ENCODE results near the gene NYAP1.
"Not testable (repeated sequence)": the region's sequence is repeated elsewhere in the genome, so short reads cannot be mapped to it uniquely, and the experiment has no call there.

Gene NYAP1

DNA sequence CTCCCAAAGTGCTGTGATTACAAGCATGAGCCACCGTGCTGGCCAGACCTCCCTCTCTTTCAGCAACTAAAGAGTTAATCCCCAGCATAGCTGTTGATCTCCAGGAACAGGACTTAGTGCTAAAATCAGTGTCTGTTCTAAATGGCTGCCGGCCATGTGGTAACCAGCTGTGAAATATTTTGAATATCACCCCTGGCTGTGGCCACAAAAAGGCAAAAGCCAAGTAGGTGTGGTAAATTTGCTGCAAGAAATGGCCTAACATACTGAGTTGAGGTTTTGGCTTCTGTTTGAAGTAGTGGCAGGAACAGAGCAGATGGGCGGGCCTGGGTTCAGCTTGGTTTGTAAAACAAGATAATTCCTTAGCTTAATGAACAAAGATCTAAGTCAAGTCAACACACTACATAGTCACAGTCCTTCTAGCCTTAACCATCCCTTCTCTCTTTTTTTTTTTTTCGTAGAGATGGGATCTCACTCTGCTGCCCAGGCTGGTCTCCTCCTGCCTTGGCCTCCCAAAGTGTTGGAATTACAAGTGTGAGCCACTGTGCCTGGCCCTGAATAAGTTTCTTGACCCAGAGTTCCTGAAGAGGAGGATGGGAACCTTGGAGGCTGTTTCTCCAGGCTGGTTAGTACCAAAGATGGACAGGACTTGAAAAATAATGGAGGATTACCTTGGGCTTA is 32.5 kb downstream of the NYAP1 start:
- no peak for DNase-seq

DNA sequence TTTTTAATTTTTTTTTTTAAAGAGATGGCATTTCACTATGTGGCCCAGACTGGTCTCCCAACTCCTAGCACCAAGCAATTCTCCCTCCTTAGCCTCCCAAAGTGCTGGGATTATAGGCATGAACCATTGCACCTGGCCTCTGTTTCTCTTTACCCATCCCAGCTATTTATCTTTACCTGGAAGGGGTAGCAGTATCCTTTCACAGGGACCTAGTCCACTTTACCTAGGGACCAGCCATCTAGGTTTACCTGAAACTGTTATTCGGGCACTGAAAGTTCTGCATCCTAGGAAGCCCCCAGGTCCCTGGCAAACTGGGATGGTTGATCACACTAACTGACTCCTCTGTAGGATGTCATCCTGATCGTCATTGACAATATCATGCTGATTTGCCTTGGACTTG is 33.6 kb downstream of the NYAP1 start:
- DNase-seq: no peak

DNA sequence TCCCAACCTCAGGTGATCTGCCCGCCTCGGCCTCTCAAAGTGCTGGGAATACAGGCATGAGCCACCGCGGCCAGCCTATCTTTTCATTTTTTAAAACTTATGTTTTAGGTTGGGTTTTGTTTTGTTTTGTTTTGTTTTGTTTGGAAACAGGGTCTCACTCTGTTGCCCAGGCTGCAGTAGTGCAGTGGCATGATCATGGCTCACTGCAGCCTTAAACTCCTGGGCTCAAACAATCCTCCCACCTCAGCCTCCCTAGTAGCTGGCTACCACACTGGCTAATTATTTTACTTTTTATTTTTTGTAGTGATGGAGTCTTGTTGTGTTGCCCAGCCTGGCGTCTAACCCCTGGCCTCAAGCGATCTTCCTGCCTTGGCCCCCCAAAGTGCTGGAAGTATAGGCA is 35.9 kb downstream of the NYAP1 start:
- DNase-seq: no peak

- DNase-seq: no peak
Measured at GRCh38 chr7:100520138-100520537, 36.4 kb downstream of the NYAP1 start.

- DNase-seq: no peak
Measured at GRCh38 chr7:100521076-100521475, 37.3 kb downstream of the NYAP1 start.

- DNase-seq: not testable (repeated sequence)
Measured at GRCh38 chr7:100521909-100522593, 38.3 kb downstream of the NYAP1 start.

DNA sequence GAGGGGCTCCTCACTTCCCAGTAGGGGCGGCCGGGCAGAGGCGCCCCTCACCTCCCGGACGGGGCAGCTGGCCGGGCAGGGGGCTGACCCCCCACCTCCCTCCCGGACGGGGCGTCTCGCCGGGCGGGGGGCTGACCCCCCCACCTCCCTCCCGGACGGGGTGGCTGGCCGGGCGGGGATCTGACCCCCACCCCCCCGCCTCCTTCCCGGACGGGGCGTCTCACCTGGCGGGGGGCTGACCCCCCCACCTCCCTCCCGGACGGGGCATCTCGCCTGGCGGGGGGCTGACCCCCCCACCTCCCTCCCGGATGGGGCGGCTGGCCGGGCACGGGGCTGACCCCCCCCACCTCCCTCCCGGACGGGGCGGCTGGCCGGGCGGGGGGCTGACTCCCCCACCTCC is 39.5 kb downstream of the NYAP1 start:
- DNase-seq: not testable (repeated sequence)

GRCh38 chr7:100528108-100528866 is 44.6 kb downstream of the NYAP1 start:
- DNase-seq: not testable (repeated sequence)

- DNase-seq: no peak
Measured at GRCh38 chr7:100532165-100533022, 48.7 kb downstream of the NYAP1 start.

GRCh38 chr7:100535982-100536381 is 52.3 kb downstream of the NYAP1 start:
- not testable (repeated sequence) for DNase-seq

GRCh38 chr7:100536695-100537094 is 53.0 kb downstream of the NYAP1 start:
- DNase-seq: not testable (repeated sequence)

DNA sequence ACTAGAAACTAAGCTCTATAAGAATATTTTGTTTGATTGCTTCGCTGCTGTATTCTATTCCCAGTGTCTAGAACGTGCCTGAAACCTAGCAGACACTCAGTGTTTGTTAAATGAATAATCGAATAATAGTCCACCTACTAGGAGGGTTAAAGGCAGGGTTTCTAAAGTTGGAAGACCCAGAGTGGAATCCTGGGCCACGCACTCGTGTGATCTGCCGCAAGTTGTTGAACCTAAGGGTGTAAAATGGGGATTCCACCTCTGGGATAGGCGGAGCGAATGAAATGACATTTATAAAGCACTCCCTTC is 54.6 kb downstream of the NYAP1 start:
- no peak for DNase-seq

- peak; percentile 100 for DNase-seq
Measured at GRCh38 chr7:100538654-100539435, 55.1 kb downstream of the NYAP1 start, which contains the start of gene AGFG2. Gene AGFG2, plus strand, starts transcription at chr7:100539203. Its CDS starts 144 bp downstream, at chr7:100539347.

GRCh38 chr7:100539436-100540006 is 55.8 kb downstream of the NYAP1 start:
- DNase-seq: no peak

DNA sequence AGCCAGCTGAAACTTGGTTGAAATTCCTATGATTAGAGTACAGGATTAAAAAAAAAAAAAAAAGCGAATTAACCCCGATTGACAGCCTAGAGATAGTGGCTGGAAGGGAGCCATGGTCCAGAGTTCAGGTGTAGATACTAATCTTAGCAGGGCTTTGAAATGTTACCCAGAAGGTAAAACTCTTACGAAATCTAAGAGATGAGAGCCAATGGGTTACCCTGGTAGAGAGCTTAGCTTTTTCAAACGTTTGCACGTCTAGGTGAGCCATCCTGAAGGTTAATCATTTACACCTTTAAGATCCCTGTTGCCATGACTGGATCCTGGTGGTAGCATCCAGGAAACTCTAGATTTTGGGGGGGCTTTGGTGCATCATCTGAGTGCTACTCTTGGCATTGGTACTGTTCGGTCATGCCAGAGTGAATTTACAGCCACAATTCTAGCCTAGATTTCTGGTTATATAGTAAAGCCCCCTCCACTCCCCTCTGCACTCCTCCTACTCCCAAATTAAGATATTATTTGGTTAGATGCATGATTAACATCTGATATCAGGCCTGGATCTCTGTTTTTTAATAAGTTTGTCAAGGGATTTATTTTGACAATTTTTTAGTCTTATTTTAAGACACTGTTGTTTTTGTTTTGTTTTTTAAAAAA is 56.5 kb downstream of the NYAP1 start:
- no peak for DNase-seq

DNA sequence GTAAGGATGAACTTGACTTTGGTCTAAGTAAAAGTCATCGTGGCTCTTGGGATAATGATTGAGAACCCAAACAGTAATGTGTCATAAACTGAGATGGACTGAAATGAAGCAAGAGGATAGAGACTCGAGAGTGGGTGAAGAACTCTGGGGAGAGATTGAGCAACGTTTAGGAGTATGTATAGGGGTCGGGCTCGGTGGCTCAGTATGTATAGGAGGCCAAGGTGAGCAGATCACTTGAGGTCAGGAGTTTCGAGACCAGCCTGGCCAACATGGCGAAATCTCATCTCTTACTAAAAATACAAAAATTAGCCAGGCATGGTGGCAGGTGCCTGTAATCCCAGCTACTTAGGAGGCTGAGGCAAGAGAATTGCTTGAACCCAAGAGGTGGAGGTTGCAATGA is 57.6 kb downstream of the NYAP1 start:
- not testable (repeated sequence) for DNase-seq

DNA sequence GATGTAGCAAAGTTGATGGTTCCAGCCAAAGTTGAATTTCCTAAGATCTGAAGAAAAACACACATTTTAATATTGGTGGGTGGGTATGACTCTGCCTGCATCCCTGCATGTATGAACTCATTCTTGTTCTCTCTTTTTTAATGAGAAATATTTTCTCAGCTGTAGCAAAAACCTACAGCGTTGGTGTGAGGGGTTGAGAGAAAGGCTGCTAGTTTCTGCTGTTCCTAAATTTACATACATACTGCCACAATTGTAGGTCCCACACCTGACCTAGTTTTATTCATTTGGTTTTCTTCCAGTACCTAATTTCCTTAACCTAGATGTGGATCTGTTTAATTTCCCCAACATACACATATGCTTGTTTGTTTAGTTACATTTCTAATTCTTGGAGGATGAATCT is 59.9 kb downstream of the NYAP1 start:
- no peak for DNase-seq

DNA sequence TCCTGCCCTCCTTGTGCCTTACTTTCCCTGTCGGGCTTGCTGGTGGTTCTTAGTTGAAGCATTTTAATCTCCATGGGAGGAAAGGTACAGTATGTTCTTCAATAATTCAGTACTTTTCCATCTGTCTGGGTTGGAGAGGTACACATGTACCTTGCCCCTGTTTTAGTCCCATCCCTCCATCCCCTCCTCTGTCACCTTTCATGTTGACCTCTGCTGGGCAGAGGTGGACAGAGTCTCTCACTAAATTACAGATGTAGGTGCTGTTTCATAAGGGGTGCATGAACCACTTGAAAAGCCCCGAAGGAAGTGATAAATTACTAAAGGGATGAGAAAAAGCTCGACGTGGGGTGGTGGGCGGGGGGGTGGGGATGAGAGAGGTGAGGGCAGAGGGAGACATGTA is 60.7 kb downstream of the NYAP1 start:
- no peak for DNase-seq
